NCI-H2081 (cell line): ENCODE results near the gene HASPIN.

Source experiments
- DNase-seq, 2 experiments: peaks; one replicate each; lab custom pipeline; 2025; lab: John Stamatoyannopoulos, UW

Gene HASPIN

DNA sequence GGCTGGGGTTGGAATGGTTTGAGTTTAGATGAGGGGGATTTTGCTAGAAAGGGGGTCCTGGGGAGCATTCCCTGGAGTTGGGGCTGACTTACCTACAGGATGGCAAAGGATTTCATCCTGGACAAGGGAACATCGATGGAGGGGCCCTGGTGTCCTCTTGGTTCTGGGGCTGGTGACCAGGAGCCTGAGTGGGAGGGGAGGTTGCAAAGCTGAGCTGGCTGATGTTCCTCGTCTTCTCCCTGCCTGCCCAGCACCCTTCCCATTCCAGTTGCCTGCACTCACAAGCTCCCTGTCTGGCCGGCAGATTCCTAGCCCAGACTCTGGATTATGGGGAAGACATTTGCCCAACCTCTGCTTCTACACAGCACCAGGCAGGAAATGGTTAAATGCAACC, 40.1 kb downstream of the HASPIN start:
- DNase-seq: no peak

DNA sequence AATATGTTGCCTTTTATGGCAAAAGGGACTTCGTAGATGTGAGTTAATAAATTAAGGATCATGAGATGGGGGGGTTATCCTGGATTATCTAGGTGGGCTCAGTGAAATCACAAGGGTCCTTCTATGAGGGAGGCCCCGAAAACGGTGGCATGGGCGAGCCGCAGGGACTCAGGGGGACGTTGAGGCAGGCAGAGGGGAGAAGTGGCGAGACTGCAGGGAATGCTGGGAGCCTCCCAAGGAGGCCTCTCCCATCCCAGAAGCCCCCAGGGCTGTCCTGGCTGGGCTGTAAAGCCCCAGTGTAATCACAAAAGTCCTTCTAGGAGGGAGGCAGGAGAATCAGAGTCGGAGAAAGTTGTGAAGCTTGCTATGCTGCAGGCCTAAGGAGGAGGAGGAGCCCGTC, 42.3 kb downstream of the HASPIN start:
- no peak for DNase-seq

DNA sequence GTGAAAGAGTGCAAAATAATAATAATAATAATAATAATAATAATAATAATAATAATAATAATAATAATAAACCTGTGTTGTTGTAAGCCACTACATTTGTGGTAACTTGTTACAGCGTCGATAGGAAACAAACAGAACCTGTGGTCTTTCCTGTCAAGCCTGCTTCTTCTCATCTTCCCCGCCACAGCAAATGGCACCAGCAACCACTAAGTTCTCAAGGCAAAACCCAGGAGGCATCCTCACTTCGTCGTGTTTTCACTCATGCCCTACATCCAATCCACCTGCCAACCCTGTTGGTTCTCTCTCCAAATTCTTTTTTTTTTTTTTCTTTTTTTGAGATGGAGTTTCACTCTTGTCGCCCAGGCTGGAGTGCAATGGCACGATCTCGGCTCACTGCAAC, 43.1 kb downstream of the HASPIN start:
- DNase-seq: no peak

DNA sequence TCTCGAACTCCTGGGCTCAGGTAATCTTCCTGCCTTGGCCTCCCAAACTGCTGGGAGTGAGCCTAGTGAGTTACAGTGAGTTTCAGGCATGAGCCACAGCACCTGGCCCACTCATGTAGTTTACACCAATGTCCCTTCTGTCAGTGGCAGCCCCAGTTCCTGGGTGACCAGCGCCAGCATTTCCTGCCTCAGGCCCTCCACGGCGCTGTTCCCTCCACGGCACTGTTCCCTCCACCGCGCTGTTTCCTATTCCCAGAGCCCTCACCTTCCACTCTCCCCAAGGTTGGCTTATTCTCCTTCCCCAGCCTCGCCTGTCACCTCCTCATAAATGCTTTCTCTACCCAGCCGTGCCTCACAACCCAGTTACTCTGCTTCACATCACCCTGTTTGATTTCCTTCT, 44.6 kb downstream of the HASPIN start:
- DNase-seq: no peak

DNA sequence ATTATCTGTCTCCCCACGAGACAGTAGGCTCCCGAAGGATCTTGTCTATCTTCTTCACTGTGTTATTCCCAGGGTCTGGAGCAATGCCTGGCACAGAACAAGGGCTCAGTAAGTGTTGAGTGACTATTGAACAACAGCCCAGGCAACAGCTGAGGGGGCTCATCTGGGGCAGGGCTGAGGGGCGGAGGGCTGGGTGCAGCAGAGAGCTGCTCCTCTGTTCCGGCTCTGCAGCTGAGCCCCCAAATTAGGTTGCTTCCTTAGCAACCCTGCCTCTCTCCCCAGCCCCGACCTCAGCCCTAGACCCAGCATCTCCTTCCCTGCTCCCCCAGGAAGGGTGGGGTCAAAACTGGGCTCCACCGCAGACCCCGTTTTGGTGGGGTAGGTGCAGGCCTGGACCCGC, 45.1 kb downstream of the HASPIN start:
- no peak for DNase-seq

DNA sequence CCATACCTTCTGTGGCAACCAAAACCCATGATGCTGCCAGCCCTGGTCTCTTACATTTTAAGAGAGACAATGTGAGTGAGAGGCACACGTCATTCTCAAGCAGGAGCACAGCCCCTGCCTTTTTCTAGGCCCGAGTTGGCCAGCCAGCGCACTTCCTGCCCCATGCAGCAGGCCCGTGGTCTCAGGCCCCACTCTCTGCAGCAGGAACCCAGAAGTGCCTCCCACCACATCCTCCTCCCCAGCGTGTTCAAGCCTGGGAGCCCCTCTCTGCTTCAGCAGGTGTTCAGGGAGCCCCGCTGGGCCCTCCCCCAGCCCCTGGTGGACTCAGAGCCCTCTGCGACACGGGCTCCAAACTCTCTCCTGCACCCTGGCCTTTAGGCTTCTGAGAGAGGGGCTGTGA, 46.8 kb downstream of the HASPIN start:
- DNase-seq: no peak

DNA sequence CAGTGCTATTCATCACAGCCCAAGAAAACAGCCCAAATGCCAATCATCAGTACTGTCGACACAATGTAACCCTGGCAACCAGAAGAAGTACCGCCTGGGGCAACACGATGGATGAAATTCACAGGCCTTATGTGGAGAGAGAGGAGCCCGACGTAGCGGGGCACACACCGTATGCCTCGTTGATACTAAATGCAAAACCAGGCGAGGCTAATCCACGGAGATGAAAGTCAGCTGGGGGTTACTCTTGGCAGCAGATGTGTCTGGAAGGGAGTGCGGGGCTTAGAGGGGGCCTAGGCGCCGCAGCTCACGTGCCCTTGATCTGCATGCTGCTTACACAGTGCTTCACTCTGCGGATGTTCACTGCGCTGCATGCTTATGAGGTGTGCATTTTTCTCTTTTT, 47.4 kb downstream of the HASPIN start:
- DNase-seq: no peak

DNA sequence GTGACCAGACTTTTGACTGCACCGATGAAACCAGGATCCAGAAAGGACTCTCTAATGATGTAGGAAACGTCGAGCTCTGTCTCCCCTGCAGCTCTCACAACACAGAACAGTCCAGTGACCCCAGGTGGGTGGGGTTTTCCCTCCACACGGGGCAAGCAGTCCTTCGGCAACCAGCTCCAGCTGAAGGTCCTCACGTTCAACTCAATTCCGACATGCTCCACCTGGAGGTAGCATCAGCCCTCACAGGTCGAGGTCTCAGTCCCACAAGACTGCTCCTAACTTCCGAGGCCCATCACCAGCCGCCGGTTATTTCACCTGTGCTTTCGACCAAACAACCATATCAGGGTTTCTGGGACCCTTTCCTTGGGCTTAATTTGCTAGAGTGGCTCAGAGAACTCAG, 49.1 kb downstream of the HASPIN start:
- no peak for DNase-seq

DNA sequence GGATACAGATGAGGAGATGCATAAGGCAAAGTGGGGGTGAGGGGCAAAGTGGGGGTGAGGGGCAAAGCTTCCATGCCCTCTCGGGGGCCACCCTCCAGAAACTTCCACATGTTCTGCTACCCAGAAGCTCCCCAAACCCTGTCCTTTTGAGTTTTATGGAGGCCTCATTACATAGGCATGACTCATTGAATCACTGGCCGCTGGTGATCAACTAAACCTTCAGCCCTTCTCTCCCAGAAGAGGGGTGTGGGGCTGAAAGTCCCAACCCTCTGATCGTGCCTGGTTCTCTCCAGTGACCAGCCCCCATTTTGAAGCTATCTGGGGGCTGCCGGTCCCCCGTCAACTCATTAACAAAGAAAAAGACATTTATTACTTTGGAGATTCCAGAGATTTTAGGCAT, 49.8 kb downstream of the HASPIN start:
- DNase-seq: no peak

DNA sequence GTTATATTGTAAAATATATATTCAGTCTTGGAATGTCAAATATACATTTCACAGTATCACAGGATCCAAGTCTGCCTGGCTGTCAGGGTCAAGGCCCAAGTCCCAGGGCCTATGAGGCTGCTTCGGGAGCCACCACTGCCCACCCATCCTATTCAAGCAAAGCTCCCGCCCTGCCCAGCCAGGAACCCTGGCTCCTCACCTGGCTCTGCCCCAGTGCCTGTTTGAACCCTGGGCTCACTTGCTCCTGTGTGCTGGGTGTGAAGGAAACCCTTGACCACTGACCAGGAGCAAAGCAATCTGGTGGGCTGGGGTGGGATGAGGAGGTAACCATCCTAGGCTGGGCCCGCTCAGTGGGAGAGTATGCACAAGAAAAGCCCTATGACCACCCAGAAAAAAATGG, 50.3 kb downstream of the HASPIN start:
- DNase-seq: no peak
